Measurements from ENCODE around the gene WNT8B. TPM values are rescaled to one million over a fixed set of nuclear protein-coding genes. Genes with fewer than 3 reads are reported as not detected.

WNT8B gene
- total and polyA plus RNA-seq, 8 donors = 0.08 to 0.59 (median 0.27) TPM

DNA sequence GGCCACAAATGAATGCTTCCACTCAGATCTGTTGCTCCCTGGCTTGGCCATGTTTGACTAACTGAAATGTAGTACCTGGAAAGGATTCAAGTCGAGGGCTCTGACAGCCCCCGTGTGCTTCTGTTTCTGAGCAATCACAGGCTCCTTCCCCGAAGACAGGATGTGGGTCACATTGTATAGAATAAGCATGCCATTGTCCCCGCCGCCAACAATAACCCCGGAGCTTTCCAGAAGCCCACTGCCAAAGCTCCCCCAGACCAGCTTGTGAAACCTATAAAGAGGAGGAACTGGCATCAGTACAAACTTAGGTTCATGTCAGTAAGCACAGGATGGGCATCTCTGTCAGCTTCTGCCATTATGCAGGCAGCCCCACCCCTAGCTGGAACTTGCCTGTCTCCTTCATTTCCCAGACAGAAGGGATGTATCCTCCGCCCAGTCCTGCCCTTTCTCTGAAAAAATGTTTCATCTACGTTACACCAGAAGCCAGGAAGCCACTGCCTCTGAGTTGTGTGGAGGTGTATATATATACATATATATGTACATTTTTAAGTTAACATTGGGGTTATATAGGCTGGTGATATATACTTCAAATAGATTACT lies 46.5 kb downstream of the WNT8B start:
- Histone ChIP-seq H3K4me1 (no peaks in the 10 kb centered on the region), H3K4me3 (no peak overlapping the region), H3K27me3 (no peaks in the 10 kb centered on the region), H3K36me3 (no peaks in the 10 kb centered on the region), H3K27ac (no peak overlapping the region), H3K9me3 (no peaks in the 10 kb centered on the region)
- WGBS, 2 donors = 79 to 80% methylated on average over 8 of the region's 8 CpGs
- DNase-seq = no peak
- FAIRE-seq = no peak
- ATAC-seq = no peak
- intact Hi-C loops (cut with DNase I) = loop anchor here in 1 of 3 donors (5.0 kb wide), 1 partner anchor 72 kb away; no protein-coding TSS in a partner anchor
- TF ChIP-seq, protein P1, sequence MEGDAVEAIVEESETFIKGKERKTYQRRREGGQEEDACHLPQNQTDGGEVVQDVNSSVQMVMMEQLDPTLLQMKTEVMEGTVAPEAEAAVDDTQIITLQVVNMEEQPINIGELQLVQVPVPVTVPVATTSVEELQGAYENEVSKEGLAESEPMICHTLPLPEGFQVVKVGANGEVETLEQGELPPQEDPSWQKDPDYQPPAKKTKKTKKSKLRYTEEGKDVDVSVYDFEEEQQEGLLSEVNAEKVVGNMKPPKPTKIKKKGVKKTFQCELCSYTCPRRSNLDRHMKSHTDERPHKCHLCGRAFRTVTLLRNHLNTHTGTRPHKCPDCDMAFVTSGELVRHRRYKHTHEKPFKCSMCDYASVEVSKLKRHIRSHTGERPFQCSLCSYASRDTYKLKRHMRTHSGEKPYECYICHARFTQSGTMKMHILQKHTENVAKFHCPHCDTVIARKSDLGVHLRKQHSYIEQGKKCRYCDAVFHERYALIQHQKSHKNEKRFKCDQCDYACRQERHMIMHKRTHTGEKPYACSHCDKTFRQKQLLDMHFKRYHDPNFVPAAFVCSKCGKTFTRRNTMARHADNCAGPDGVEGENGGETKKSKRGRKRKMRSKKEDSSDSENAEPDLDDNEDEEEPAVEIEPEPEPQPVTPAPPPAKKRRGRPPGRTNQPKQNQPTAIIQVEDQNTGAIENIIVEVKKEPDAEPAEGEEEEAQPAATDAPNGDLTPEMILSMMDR (IDR thresholded peaks at IDR 0.05) = no peak

DNA sequence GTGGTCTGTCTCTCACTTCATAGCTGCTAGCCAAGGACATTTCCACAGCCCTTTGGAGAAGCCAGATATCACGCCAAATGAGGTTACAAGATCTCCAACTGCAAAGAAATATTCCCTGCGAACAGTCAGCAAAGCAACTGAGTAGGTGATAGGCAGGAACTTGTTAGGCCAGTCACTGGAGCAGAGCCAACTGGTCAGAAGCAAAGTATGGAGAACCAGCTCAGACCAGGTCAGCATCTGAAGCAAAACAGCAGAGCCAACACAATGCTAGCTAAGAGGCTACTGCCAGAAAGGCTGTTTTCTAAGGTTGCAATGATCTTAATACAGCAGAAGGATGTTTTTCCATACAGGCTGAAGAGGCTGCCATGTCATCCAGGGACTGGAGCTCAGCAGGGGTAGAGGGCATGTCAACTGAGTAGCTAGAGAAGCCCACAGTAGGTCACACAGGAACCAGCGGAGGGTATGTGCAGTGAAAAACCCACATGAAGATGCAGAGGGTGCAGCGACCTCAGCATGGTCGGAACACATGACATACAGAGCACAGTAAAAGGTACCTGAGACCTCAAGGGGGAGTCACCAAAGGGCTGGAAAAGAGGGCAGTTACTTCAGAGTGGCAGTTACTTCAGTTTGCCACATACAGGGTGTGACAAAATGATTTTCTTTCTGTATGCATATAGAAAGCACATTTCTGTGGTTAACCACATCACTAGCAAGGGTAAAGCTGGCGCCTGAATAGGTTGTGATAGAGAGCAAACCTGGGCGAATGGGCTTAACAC lies 47.9 kb downstream of the WNT8B start:
- FAIRE-seq = no peak
- intact Hi-C loops (cut with DNase I) = loop anchor here in 1 of 3 donors (10.0 kb wide), 1 partner anchor 66 kb away; no protein-coding TSS in a partner anchor
- Histone ChIP-seq H3K27me3 (no peaks in the 10 kb centered on the region), H3K27ac (no peak overlapping the region), H3K9me3 (no peaks in the 10 kb centered on the region), H3K4me3 (no peak overlapping the region), H3K36me3 (no peaks in the 10 kb centered on the region), H3K4me1 (no peaks in the 10 kb centered on the region)
- ATAC-seq = peak in 3 of 4 donors; percentile 34 to 62 (median 55)
- TF ChIP-seq, protein P1 (IDR thresholded peaks at IDR 0.05) = no peak
- peak in 1 of 6 donors; percentile 33 for DNase-seq
- WGBS, 2 donors = 67 to 68% methylated on average over 7 of the region's 7 CpGs

DNA sequence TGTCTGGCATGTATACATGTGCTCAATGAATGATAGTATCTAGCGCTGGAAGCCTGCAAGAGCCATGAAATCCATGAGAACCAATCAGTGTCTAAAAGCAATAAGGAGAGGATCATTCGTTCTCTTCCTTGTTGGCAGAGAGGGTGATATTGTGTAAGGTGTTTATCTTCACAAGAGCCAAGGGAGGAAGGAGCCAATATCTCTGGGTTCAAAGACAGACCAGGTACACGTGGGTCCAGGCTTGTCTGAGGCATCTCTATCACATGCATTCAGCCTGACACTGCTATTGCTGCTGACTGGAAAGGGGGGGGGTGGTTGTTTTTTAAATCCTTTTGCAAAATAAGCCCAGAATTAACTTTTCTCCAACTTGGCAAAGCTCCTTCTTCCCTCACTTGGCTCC lies 52.8 kb downstream of the WNT8B start:
- WGBS, 2 donors = 66 to 72% methylated on average over 3 of the region's 3 CpGs
- intact Hi-C loops (cut with DNase I) = loop anchor here in 2 of 3 donors (5.0 to 10.0 kb wide), 2 partner anchors 71 to 178 kb away; no protein-coding TSS in a partner anchor

DNA sequence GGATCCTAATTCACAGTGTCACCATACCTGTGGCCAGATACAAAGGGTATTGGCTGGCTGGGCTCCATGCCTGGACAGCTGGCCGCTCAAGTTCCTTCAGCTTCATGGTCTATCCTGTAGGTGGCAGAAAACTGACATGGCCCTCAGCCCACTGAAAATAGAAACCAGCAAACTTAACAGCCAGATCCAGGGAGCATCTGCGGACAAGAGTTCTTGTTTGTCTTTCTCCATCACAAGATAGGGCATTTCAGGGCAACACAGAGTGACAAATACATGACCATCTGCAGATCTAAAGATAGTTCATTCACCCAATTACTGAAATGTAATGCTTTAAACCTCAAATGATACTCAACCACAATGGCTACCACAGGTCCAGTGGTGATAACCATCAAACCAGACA lies 54.0 kb downstream of the WNT8B start:
- H3K4me1 ChIP-seq = peaks cover 7 to 11% (median 7%) of the 10 kb centered on the region in 3 donors
- no peaks in the 10 kb centered on the region for H3K9me3 ChIP-seq
- intact Hi-C loops (cut with DNase I) = loop anchor here in 2 of 3 donors (5.0 to 10.0 kb wide), 2 partner anchors 72 to 180 kb away; no protein-coding TSS in a partner anchor
- H3K4me3 ChIP-seq = no peak overlapping the region
- no peak for DNase-seq
- no peak for FAIRE-seq
- no peaks in the 10 kb centered on the region for H3K27me3 ChIP-seq
- TF ChIP-seq, protein P1 (IDR thresholded peaks at IDR 0.05) = no peak
- WGBS, 2 donors = 63 to 69% methylated on average over 2 of the region's 2 CpGs
- ATAC-seq = no peak
- H3K36me3 ChIP-seq = no peaks in the 10 kb centered on the region
- no peak overlapping the region for H3K27ac ChIP-seq

More for the DNA sequence above, 52.8 kb downstream of the WNT8B start:
- no peak for DNase-seq
- H3K27me3 ChIP-seq = no peaks in the 10 kb centered on the region
- H3K27ac ChIP-seq = no peak overlapping the region
- no peaks in the 10 kb centered on the region for H3K9me3 ChIP-seq
- no peak for FAIRE-seq
- no peak overlapping the region for H3K4me3 ChIP-seq
- TF ChIP-seq, protein P1 (IDR thresholded peaks at IDR 0.05) = no peak
- H3K36me3 ChIP-seq = no peaks in the 10 kb centered on the region
- no peak for ATAC-seq
- peaks cover 7 to 11% (median 7%) of the 10 kb centered on the region in 3 donors for H3K4me1 ChIP-seq
